ENCODE measurements around the gene TBC1D4. TPM values are rescaled to one million over a fixed set of nuclear protein-coding genes. Genes with fewer than 3 reads are reported as not detected.

Gene TBC1D4
- total and polyA plus RNA-seq, 2 donors (not counting 1 experiment from before 2014, with no cell fraction given) = 10.3 to 15.4 TPM

- no peaks in the 10 kb centered on the region for H3K36me3 ChIP-seq (ENCODE audit: control insufficient read depth, insufficient read depth, low read length)
- H2AFZ ChIP-seq (ENCODE audit: low read length) = no peak overlapping the region
- H3K4me3 ChIP-seq (replicated peaks in 1 of 4; ENCODE audit: control extremely low read depth in 1 of 4, insufficient read depth in 1 of 4, low read depth in 3 of 4, low read length in 4 of 4) = no peak overlapping the region
- no peaks in the 10 kb centered on the region for H3K27me3 ChIP-seq (ENCODE audit: control insufficient read depth, insufficient read depth, low read length)
- no peaks in the 10 kb centered on the region for H3K9me3 ChIP-seq (ENCODE audit: control insufficient read depth, insufficient read depth, low read depth, low read length)
- H3K79me2 ChIP-seq (ENCODE audit: control insufficient read depth, insufficient read depth, low read length) = no peaks in the 10 kb centered on the region
- H3K4me2 ChIP-seq (ENCODE audit: extremely low read depth, insufficient read depth, low read length) = no peak overlapping the region
- no peak for DNase-seq (ENCODE audit: low read depth in 2 of 2)
- H3K9ac ChIP-seq (ENCODE audit: insufficient read depth, low read length) = no peak overlapping the region
- H3K4me1 ChIP-seq (ENCODE audit: control insufficient read depth, extremely low read depth, insufficient read depth, low read length) = no peaks in the 10 kb centered on the region
- TF ChIP-seq CTCF (conservative IDR thresholded peaks at IDR 0.05 in 1 of 2, IDR thresholded peaks at IDR 0.05 in 1 of 2; ENCODE audit: low read depth in 1 of 2, low read length in 2 of 2) (no peak), EZH2 (IDR thresholded peaks at IDR 0.05; ENCODE audit: low read length, missing control alignments) (no peak)
- H4K20me1 ChIP-seq (ENCODE audit: control insufficient read depth, extremely low read depth, insufficient read depth, low read length) = no peaks in the 10 kb centered on the region
- no peak overlapping the region for H3K27ac ChIP-seq (ENCODE audit: insufficient read depth, low read length)
Observed at GRCh38 chr13:75407473-75407872, 74.5 kb downstream of the TBC1D4 start.

GRCh38 chr13:75405976-75406703 lies 75.8 kb downstream of the TBC1D4 start:
- no peak overlapping the region for H3K4me2 ChIP-seq (ENCODE audit: extremely low read depth, insufficient read depth, low read length)
- no peaks in the 10 kb centered on the region for H3K9me3 ChIP-seq (ENCODE audit: control insufficient read depth, insufficient read depth, low read depth, low read length)
- no peaks in the 10 kb centered on the region for H3K4me1 ChIP-seq (ENCODE audit: control insufficient read depth, extremely low read depth, insufficient read depth, low read length)
- no peak overlapping the region for H3K27ac ChIP-seq (ENCODE audit: insufficient read depth, low read length)
- no peak overlapping the region for H2AFZ ChIP-seq (ENCODE audit: low read length)
- H3K9ac ChIP-seq (ENCODE audit: insufficient read depth, low read length) = no peak overlapping the region
- no peaks in the 10 kb centered on the region for H4K20me1 ChIP-seq (ENCODE audit: control insufficient read depth, extremely low read depth, insufficient read depth, low read length)
- H3K79me2 ChIP-seq (ENCODE audit: control insufficient read depth, insufficient read depth, low read length) = no peaks in the 10 kb centered on the region
- H3K27me3 ChIP-seq (ENCODE audit: control insufficient read depth, insufficient read depth, low read length) = no peaks in the 10 kb centered on the region
- no peak overlapping the region for H3K4me3 ChIP-seq (replicated peaks in 1 of 4; ENCODE audit: control extremely low read depth in 1 of 4, insufficient read depth in 1 of 4, low read depth in 3 of 4, low read length in 4 of 4)
- no peaks in the 10 kb centered on the region for H3K36me3 ChIP-seq (ENCODE audit: control insufficient read depth, insufficient read depth, low read length)
- TF ChIP-seq EZH2 (IDR thresholded peaks at IDR 0.05; ENCODE audit: low read length, missing control alignments) (no peak), CTCF (conservative IDR thresholded peaks at IDR 0.05 in 1 of 2, IDR thresholded peaks at IDR 0.05 in 1 of 2; ENCODE audit: low read depth in 1 of 2, low read length in 2 of 2) (no peak)
- DNase-seq (ENCODE audit: low read depth in 2 of 2) = peak in 1 of 2 donors; percentile 42

GRCh38 chr13:75404726-75405125 lies 77.2 kb downstream of the TBC1D4 start:
- H3K79me2 ChIP-seq (ENCODE audit: control insufficient read depth, insufficient read depth, low read length) = no peaks in the 10 kb centered on the region
- TF ChIP-seq EZH2 (IDR thresholded peaks at IDR 0.05; ENCODE audit: low read length, missing control alignments) (no peak), CTCF (conservative IDR thresholded peaks at IDR 0.05 in 1 of 2, IDR thresholded peaks at IDR 0.05 in 1 of 2; ENCODE audit: low read depth in 1 of 2, low read length in 2 of 2) (no peak)
- H3K27me3 ChIP-seq (ENCODE audit: control insufficient read depth, insufficient read depth, low read length) = no peaks in the 10 kb centered on the region
- H4K20me1 ChIP-seq (ENCODE audit: control insufficient read depth, extremely low read depth, insufficient read depth, low read length) = no peaks in the 10 kb centered on the region
- H3K4me1 ChIP-seq (ENCODE audit: control insufficient read depth, extremely low read depth, insufficient read depth, low read length) = no peaks in the 10 kb centered on the region
- no peak overlapping the region for H3K4me3 ChIP-seq (replicated peaks in 1 of 4; ENCODE audit: control extremely low read depth in 1 of 4, insufficient read depth in 1 of 4, low read depth in 3 of 4, low read length in 4 of 4)
- H3K4me2 ChIP-seq (ENCODE audit: extremely low read depth, insufficient read depth, low read length) = no peak overlapping the region
- no peak for DNase-seq (ENCODE audit: low read depth in 2 of 2)
- H2AFZ ChIP-seq (ENCODE audit: low read length) = no peak overlapping the region
- H3K9ac ChIP-seq (ENCODE audit: insufficient read depth, low read length) = no peak overlapping the region
- H3K27ac ChIP-seq (ENCODE audit: insufficient read depth, low read length) = no peak overlapping the region
- no peaks in the 10 kb centered on the region for H3K36me3 ChIP-seq (ENCODE audit: control insufficient read depth, insufficient read depth, low read length)
- no peaks in the 10 kb centered on the region for H3K9me3 ChIP-seq (ENCODE audit: control insufficient read depth, insufficient read depth, low read depth, low read length)

Data from fibroblast of lung (primary cell).